Sciatic nerve (tissue), 2 donors: ENCODE results near the gene ACVRL1. TPM values are rescaled to one million over a fixed set of nuclear protein-coding genes. Genes with fewer than 3 reads are reported as not detected.
A peak's percentile ranks its signal among the peaks of the same experiment; 100 is the strongest.

Experiments
- ATAC-seq: fragments of 200-7000 bp; cut with Tn5 transposase; one replicate; pipeline ENCODE4 v1.9.1; 2020; ENCODE audit warnings: mild to moderate bottlenecking, moderate library complexity
- DNase-seq: peaks from one replicate; pipeline ENCODE4 v3.0.0-alpha.2; 2020; ENCODE audit warnings: low spot score
- intact Hi-C: fragments of 100-400 bp; cut with DNase I; formaldehyde crosslinking; loops from one replicate; pipeline ENCODE4 v1.14.2; 2022
- total RNA-seq: library from RNA; stranded (reverse); fragmentation: NEBNext Ultra II Directional; extraction: Animal tissue kit (Norgen Biotek cat#: 25700); gene quantifications from one replicate; pipeline ENCODE4 v1.2.1, GENCODE V29; 2021
- donor health status: DM: no; HTN: no; CAD: no.
- donor health status: DM: no; HTN: no; CAD: no.

ACVRL1 gene
- total RNA-seq, 1 donor from 2014 or later: 57.6 TPM

DNA sequence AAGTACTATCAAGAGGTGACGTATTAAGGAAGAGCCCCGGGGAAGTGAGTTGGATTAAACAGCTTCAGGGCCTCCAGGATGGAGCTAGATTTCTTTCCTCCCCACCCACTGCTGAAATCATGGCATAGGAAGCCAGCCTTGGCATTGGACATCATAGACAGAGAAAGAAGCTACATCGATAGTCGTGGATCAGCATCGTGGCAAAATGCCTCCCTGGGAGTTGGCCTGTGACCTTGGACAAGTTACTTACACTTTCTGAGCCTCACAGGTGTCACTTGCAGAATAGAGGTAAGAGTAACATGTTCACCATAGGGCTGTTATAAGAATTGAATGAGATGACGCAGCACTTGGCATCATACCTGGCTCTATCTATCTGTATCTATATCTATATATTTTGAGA, 13.5 kb upstream of the ACVRL1 start:
- DNase-seq: peak; percentile 26
- ATAC-seq: no peak
- intact Hi-C loops: no loop called here

DNA sequence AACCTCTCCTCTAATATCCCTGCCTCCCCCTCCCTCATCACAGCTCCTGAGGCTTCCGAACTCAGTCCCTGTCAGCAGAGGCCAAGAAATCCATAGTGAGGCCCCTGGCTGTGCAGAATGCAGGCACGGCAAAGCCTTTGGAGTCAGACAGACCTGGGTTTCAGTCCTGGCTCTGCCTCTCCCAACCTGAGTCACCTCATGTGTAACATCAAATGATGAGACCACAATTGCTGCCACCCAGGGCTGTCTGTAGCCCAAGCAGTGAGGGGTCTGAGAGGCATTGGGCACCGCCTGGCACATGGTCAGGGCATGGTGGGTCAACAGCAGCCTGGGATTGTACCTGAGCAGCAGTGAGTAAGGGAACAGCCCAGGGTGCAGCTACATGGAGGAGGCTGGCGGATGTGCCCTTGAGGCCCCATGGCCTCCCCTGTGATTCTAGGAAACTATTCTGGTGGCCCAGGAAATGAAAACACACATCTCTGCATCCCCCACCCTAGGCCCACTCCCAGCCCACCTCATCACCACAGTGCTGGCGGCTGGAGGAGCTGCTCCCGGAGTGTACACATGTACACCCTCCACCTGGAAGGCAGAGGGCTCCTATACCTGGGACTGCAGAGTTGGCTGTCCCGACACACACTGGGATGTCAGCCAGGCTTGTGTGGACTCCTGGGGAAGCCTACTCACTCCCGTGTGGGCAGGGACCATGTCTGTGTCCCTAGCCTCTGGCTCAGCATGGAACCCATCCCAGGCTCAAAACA, 11.7 kb upstream of the ACVRL1 start:
- DNase-seq (no peak), ATAC-seq (no peak)
- intact Hi-C loops: no loop called here

DNA sequence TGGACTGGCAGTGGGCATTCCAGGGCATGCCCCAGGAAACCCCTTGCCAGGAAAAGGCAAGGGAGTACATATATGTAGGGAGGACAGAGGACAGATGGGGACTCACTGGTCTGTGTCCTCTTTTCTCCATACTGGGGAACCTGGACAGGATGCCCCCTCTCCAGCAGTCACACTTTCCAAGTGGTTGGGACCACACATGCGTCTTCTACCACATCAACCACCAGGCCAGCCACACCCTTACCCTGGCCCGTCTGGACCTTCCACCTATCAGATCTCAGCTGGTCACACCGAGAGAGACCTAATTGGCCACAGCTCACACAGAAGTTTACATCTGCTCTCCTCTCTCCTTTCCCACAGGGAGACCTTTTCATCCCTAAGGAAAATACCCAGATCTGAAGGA, 11.1 kb upstream of the ACVRL1 start:
- intact Hi-C loops: no loop called here
- no peak for ATAC-seq
- DNase-seq: no peak

DNA sequence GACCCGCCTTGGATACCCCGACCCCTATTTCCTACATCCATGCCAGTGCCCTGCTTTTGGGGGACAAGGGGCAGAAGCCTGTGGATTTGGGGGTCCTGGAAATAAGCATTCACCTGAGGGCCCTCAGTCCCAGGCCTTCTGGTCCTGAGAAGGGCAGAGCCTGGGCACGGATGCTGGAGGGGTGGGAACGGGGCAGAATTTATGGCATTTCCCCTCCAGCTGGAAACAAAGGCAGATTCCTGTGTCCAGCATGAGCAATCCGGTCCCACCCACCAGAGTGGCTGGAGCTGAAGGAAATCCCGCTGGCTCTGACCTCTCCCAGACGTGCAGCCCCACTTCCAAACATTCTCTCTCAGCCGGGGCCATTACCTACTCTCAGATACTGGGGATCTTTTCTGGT, 10.1 kb upstream of the ACVRL1 start:
- intact Hi-C loops: no loop called here
- ATAC-seq: no peak
- DNase-seq: no peak

DNA sequence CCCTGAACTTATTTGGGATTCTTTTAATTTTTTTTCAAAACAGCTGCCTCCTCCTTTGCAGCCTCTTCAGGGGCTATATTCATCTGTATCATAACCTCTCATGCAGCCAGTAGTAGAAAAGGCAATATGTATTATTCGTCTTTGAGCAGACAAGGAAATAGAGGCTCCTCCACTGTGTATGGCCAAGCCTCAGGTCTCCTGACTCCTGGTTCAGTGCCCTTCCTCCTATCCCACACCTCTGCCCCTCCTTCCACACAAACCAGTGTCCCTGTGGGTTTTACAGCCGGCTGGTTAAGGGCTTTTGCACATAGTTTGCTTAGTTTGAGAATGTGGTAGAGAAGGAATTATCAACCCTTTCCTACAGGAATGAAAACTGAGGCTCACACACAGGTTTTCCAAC, 8.8 kb upstream of the ACVRL1 start:
- ATAC-seq (no peak), DNase-seq (no peak)
- intact Hi-C loops: no loop called here

DNA sequence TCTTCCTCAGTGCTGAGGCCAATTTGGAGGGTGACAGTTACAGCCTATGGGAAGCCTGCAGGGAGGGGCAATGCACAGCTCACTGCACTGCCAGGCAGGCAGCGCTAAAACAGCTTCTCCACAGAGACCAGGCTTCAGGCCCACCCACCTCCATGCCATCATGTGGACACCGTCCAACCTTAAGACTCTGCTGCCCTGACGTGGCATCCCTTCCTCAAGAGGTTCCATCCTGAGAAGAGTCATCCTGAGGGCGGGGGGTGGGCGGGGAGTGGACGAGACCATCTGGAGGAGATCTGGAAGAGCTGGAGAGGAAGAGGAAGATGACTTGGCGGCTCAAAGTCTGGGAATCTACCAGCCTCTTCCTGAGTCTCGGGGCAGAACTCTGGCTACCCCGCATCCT, 8.4 kb upstream of the ACVRL1 start:
- DNase-seq (no peak), ATAC-seq (no peak)
- intact Hi-C loops: no loop called here

DNA sequence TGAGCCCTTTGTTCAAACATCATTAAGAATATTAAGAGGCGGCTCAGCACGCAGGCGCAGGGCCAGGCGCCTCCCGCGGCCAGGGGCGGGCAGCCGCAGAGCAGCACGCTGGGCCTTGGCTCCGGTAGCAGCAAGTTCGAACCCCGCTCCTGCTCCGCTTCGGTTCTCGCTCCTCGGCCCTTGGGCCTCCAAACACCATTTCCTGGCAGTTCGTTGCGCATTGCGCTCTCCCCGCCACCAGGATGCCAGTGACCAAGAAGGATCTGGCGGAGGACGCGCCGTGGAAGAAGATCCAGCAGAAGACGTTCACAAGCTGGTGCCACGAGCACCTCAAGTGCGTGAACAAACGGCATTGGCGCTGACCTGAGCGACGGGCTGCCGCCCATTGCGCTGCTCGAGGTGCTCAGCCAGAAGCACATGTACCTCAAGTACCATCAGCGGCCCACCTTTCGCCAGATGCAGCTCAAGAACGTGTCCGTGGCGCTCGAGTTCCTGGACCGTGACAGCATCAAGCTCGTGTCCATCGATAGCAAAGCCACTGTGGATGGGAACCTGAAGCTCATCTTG, 6.9 kb upstream of the ACVRL1 start:
- intact Hi-C loops: no loop called here
- ATAC-seq (no peak), DNase-seq (peak; percentile 53)

DNA sequence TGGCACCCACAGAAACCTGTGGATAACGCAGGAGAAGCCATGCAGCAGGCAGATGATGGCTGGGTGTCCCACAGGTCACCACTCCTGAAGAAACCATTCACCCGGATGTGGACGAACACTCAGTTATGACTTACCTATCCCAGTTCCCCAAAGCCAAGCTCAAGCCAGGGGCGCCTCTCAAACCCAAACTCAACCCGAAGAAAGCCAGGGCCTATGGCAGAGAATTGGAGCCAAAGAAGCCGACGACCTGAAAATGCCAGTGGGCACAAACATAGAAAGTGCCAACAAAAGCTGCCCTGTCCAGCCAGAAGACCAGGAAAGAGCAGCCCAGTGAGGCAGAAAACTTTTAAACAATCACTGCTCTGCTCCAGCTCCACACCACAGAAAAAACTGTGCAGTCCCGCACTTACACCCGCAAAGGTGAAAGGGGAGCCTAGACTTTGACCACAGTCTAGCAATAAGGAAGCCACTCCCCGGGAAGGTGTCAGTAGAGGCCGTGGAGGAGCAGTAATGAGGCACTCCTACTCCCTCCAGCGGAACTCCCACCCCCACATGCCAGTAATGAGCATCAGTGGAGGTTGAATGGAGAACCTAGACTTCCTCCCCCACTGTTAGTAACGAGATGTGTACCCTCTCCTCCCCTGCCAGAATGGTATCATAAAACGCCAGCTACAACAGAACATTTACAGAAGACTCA, 6.0 kb upstream of the ACVRL1 start:
- ATAC-seq: no peak
- intact Hi-C loops: no loop called here
- peak; percentile 30 for DNase-seq

DNA sequence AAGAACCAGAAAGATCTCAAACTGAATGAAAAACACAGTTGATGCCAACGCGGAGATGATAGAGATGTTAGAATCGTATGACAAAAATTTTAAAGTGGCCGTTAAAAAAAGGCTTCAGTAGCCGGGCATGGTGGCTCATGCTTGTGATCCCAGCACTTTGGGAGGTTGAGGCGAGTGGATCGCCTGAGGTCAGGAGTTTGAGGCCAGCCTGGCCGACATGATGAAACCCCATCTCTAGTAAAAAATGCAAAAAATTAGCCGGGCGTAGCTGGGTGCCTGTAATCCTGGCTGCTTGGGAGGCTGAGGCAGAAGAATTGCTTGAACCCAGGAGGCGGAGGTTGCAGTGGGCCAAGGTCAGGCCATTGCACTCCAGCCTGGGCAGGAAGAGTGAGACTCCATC, 5.4 kb upstream of the ACVRL1 start:
- intact Hi-C loops: no loop called here
- ATAC-seq: no peak
- DNase-seq: peak; percentile 21

DNA sequence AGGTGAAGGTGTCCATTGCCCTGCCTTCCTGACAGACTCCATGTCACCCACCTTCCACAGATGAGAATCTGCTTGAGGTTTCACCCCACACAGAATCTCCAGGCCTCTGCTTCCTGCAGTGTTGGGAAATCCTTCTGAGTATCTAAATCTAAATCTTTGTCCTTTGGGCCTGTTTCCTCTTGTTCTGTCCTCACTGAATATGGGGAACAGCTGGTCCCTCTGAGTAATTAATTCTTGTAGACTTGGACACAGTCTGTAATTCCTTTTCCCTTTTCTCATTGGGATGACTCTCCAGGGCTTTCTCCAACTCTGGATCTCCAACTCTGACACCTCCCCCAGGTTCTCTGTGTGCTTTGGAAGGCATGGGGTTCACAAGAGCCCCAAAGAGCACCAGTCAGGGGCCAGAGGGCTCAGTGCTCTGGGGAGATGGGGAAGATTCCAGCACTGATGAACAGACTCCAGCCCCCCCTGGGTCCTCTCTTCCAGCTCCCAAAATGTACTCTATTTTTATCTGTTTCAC, 2.3 kb upstream of the ACVRL1 start:
- DNase-seq: no peak
- intact Hi-C loops: no loop called here
- peak; percentile 50 for ATAC-seq

DNA sequence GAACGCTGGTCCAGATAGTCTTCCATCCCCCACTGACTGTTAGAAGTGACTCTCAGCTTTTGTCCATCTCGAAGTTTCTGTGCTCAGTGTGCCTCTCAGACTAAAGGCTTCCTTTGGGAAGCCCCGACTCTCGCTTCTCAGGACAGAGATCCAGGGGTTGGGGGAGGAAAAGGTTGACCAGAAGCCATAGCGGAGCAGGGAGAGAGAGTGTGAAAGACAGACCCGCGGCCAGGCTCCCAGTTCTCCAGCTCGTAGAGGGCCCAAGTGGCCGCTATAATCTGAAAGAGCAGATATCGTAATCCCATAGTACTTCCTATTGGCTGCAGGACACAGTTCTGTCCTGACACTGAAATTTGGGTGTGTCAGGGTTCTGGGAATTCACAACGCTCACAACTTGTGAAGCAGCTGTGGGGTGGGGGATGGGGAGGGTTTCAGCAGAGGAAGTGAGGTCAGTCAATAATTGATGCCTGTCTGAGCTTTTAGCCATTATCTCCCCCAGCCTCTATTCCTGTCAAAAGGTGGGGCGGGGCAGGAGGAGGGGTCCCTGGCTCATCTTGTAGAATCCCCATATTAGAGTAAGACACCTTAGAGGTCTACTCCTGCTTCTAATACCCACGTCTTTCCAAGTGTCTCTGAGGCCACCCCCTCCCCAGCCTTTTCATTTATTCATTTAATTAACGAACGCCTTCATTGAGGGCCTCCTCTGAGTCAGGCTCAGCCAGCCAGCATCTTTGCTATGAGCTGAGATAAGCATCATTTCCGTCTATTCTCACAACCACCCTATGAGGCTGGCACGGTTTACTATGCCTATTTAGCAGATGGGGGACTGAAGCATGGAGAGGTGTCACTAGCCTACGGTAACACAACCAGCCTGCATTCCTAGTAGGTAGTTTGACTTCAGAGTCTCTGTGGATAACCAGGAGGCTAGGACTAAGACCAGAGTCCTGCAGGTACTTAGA, 1.6 kb upstream of the ACVRL1 start:
- DNase-seq: peak; percentile 78
- intact Hi-C loops: no loop called here
- ATAC-seq: peak; percentile 87

DNA sequence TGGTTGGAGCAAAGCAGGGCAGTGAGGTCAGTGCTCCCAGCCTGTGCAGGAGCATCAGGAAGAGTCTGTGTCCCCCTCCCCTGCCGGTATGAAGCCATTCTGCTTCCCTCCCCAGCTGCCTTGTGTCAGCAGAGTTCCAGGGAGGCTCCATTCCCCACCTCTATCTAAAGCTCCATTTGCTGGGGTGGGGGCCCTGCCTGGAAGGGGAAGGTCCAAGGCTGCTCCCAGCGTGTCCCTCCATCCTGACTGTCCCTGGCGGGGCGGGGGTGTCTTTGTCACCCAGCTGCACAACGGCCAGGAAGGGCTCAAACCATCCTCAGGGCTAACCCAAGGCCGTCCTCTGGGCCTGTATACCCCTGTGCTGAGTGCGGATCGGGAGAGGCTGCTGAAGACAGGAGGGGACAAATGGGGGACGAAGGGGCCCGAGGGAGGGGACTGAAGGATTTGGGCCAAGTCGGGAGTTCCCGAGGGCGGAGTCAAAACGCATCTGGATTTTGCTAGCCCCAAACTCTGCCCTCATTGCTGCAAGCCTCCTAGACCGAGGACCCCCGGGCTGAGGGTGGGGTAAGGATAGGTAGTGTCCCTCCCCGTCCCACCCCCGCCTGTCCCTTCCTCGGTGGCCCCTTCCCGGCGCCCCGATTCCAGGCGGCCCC, 748 bp upstream of the ACVRL1 start:
- peak; percentile 7 for ATAC-seq
- intact Hi-C loops: no loop called here
- peak; percentile 62 for DNase-seq

DNA sequence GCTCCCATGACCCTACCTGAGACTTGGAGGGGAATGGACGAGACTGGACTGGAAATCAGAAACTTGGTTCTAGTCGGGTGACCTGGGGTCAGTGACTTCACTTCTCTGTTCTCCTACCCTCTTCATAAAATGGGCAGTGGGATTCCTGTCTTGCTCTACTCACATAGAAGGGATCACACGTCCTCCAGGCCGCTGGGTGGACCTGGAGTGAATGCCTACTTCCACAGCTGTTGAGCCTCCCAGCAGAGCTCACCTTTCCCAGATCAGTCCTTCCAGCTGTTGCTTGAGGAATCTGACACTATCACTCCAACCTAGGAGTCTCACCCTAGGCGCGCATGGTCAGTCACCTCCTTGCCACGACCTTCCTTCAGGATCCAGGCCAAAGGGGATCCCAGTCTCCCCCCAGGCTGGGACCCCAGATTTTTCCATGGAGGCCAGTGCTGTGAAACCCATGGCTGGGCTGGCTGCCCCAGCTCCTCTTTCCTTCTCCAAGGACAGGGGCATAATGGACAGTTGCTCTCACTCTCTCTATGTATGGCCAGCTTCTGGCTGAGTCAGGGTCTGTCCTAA, 637 bp downstream of the ACVRL1 start:
- intact Hi-C loops: no loop called here
- DNase-seq: peak; percentile 45
- no peak for ATAC-seq

DNA sequence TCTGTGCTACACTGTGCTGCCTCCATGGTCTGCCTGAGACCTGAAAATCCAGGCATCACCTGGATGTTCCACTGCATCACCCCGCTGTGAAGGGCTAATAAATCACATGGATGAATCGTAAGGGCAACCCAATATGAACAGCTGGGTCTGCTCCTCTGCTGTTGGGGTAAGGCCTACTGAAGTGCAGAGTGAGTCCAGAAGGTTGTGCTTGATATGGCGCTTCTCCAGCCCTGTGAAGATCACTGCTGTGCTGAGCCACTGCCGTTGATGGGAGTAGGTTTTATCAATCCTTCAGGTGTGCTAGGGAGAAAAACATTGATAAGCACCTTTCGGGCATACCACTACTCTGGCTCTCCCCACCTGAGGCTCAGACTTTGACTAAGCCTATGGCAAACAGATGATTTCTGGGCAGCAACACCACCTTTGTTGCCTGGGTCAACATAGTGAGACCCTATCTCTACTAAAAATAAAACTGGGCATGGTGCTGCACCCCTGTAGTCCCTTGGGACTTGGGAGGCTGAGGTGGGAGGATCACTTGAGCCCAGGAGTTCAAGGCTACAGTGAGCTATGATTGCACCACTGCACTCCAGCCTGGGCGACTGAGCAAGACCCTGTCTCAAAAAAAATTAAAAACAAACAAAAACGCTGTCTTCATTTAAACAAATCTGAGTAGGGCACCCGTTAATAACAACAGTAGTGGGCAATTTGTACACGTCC, 1.7 kb downstream of the ACVRL1 start:
- DNase-seq (peak; percentile 37), ATAC-seq (no peak)
- intact Hi-C loops: no loop called here

DNA sequence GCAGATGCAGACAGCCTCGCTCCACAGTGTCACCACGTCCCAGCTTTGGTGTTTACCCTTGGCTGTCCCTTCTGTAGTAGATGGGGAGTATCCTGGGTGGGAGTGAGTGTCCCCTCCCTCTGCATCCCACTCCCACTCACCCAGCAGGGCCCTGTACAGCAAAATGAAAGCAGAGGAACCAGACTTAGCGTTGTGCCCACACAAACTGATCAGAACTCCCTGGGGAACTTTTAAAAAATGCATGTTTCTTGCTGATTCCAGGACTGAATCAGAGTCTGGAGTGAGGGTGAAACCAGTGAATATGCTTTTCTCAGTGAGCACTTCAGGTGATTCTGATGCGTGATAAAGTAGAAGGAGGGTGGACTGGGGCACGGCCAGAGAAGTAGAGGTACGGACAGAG, 2.9 kb downstream of the ACVRL1 start:
- ATAC-seq (no peak), DNase-seq (peak; percentile 35)
- intact Hi-C loops: no loop called here

DNA sequence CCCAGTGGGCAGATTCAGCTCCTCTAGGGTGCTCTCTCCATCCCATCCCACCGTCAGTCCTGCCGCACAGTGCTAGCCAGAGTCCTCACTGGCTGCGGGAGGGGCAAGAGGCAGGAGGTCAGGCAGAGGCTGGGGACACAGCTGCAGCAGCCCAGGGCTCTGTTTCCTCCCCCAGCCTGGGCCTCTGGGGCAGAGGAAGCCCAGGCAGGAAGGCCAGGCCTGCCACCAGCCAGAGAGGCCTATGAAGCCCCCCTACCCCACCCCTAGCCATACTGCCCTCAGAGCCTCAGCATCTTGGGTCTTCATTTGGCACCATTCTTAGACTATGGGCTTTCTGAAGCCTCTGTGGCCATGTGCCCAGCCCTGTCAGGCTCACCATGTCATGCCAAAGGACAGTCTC, 3.4 kb downstream of the ACVRL1 start:
- ATAC-seq (peak; percentile 29), DNase-seq (peak; percentile 48)
- intact Hi-C loops: no loop called here

DNA sequence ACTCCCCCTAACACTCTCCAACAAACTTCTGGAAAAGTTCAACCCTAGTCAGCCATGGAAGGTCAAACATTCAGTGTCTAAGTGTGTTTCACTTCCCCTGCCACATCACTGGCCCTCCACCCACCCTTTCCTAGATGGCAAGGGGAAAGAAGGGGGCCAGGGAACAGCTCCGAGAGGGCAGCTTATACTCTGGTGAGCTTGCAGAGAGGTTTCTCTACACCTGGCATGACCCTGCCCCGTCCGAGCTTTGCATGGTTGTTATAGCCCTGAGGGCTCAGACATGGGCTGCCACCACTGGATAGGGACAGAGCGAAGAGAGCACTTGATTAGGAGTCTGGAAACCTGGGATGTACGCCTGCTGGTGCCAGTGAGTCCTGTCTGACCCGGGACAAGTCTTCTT, 4.0 kb downstream of the ACVRL1 start:
- intact Hi-C loops: no loop called here
- no peak for ATAC-seq
- DNase-seq: peak; percentile 45
